Kidney tubule cell (primary cell): ENCODE results near the gene PER1.

ENCODE experiments used
- DNase-seq: peaks from one replicate; pipeline ENCODE4 v3.0.0-alpha.2; 2018; ENCODE audit warnings: low spot score

The PER1 gene

DNA sequence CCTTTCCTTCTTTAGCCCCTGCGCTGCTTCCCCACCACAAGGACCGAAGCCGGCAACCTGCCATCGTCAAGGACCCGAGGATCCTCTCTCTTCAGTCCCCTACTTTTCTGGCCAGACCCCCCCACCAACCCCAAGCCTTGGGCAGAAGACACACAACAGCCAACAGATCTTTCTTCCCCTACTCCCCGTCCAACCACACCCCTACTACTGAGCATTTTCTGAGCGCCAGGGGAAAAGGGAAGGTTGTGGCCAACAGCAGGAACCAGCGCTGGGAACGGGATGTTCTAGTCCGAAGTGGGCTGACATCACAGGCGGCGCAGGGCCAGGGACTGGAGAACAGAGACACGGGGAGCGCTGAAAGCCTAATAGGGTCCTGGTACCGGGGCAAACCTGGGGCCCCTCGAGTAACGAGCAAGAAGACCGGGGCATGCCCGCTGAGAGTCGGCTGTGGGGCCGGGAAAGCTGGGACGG, 528 bp downstream of the PER1 start:
- peak; percentile 59 for DNase-seq

DNA sequence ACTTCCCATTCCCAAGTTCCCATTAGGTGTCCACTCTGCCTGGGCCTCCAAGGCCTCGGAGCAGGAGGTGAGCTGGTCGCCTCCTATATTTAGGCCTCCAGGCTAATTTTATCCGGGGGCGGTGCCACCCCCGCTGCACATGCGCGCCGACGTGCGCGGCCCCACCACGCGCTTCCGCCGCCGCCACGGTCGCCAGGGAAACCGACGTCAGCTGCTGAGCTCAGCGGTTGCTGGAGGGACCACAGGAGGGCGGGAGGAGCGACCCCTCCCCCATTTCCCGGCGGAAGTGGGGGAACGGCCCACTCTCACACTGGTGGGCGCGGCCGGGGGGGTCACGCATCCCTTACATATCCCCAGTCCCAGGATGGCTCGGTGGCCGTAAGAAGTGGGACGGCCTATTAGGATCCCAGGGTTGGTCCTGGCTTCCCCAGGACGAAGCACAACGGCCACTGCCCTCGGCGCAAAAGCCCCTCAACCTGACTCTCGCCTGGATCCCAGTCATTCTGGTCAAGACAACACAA, 1.0 kb downstream of the PER1 start:
- peak; percentile 86 for DNase-seq

DNA sequence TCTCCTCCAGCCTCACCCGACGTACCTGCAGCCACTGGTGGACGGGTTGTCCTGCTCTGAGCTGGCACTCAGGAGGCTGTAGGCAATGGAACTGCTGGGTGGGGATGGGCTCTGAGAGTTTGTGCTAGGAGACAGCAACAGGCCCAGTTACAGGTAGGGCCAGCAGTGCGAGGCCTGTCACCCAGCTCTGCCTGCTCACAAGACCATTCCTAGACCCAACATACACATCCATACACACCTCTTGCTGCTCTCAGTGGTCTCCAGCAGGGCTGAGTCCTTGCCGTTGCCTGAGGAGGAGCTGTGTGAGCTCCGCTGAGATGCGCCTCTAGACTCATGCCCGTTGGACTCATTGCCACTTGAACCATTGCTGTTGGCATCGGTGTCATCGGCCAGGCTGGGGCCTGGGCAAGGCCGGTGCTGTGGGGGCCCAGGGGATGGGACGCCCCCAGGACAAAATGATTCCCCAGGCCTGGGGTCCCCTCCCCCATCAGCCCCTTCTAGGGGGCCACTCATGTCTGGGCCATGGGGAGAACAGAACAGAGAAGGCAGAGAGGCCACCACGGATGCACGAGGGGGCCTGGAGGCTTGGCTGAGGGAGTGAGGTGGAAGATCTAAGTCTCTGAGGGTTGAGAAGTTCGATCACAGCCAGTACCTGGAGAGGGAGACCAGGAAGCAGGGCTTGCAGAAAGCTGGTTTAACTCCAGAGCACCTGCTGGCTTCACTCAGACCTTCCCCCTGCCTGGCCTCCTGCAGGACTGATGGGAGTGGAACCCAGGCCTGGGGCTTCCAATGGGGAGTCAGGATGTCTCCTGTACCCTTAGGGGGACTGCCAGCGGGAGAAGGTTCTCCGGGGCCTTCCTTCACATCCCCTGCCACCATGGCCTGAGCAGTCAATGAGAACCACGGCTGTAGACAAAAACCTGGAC, 1.7 kb downstream of the PER1 start:
- DNase-seq = no peak

DNA sequence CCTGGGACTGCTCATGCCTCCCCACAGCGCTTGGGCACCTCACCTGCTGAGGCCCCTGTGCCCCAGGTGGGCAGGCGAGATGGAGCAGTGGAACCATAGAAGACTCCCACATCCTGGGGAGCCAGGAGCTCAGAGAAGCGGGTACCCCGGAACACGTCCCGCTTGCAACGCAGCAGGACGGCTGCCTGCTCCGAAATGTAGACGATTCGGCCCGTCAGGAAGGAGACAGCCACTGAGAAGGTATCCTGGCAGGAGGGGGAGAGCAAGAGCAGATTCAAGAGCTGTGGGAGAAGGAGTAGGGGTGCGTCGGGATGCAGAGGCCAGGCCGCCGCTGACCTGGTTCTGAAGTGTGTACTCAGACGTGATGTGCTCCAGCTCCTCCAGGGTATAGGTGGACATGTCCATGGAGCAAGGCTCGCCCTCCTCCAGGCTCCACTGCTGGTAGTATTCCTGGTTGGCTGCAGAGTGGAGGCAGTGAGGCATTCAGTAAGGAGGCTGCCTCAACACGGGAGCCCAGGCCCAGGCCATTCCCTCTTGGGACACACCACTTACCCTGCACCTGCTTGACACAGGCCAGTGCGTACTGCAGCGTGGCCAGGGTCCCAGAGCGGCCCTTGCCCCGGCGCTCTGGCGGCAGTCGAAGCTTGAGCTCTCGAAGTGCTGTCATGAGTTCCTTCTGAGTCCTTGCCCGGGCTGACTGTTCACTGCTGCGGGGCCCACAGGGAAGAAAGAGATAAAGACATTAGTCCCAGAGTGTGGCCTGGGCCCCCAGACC, 2.6 kb downstream of the PER1 start:
- DNase-seq = no peak

DNA sequence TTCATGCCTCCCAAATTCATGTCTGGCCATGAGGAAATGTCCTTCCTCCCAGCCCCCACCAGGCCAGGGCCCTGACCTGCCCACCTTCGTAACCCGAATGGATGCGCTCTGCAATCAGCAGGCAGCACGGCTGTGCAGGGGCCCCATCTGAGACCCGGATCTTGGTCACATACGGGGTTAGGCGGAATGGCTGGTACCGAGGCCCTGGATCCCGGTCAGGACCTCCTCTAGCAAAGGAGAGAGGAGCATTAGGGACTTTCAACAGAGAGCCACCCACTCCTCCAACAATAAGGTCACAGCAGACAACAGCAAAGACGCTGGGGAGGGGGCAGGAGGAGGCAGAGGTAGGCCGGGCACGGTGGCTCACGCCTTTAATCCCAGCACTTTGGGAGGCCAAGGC, 3.6 kb downstream of the PER1 start:
- DNase-seq = no peak

DNA sequence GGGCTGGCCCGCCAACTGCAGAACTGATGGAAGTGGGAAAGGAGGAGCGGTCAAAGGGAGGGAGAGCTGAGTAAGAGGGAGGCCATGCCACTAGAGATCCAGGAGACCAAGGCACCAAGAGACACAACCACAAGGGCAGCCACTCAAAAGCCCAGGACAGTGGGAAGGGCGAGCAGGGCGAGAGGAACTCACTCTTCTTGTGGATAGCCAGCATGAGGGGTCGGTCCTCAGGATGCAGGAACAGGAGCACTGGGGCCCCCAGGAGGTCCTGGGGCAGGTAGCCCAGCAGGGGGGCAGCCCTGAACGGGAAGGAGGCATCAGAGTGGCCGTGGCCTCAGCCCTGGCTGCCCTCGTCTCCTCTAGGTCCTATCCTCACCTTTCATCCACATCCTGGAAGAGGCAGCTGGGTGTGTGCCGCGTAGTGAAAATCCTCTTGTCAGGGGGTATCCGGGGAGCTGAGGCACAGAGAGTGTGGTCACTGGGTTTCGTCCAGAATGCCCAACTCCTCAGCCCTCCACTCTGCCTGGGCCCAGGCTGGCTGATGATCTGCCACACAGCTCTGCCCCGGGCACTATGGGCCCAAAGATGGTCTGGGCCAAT, 4.3 kb downstream of the PER1 start:
- no peak for DNase-seq

DNA sequence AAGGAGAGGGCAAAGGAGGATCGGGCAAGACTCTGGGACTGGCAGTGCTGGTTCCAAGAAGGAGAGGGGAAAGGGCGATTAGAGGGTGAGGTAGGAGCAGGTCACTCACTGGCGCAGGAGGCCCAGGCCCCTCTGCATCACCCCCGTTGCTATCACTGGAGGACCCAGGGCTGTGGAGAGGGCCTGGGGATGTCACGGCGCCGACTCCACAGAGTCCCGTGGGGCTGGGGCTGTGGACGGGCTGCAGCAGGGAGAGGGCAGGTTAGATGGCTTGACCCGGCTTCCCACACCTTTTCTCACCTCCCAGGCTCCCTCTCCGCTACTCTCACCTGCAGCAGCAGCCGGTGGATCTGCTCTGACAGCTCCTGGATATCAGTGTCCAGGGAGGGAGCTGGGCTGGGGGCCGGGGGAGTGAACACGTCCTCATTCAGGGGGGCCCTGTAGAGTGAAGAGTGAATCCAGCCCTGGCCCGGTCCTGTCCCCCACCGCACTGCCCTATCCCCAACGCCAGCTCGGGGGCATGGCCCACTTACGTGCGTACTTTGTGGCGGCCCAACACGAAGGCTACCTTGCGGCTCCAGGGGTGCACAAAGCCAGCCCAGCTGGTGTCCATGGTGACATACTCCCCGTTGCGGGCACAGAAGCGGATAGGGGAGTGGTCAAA, 4.9 kb downstream of the PER1 start:
- DNase-seq = no peak

DNA sequence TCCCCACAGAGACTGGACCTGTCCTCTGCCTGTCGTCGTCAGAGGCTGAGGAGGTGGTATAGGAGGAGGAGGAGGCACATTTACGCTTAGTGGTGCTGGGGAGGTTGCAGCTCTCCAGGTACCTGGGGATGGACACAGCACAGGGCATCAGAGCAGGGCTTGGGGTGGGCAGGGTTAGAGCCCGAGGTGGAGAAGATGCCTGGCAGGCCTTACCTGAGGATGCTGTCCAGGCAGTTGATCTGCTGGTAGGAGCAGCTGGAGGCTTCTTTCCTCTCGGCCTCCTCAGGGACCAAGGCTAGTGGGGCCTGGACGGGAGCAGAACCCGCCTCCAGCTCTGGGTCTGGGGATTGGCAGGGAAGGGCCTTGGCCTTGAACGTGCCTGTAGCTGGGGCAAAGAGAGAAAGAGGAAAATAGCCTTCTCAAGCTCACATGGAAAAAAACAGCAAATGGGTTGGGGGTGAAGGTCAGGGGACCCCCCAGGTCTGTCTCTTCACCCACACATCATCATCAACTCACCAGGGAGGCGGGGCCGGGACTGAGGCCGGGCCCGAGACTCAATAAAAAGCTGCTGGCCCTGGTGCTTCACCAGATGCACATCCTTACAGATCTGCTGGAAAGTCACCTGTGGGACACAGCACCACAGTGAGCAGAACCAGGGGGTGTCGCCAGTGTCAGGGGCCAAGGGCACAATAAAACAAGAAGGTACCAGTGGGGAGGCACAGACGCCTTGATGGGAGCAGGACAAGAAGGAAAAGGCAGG, 5.6 kb downstream of the PER1 start:
- no peak for DNase-seq

DNA sequence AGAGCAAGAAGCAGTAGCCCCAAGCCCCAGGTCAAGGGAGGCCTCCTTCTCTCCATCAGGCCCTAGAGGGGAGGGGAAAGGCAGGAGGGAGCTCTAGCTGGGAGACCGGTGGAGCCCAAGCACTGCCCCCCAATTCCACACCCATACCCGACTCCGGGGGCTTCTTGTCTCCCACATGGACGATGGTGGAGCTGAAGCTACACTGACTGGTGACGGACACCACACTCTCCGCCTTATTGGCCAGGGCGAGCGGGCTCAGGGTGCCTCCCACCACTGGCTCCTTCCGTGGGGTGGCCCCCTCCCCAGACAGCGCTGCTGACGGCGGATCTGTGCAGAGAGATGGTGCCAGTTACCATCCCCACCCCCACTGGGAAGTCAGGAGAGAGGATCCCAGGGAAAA, 6.4 kb downstream of the PER1 start:
- DNase-seq = no peak

DNA sequence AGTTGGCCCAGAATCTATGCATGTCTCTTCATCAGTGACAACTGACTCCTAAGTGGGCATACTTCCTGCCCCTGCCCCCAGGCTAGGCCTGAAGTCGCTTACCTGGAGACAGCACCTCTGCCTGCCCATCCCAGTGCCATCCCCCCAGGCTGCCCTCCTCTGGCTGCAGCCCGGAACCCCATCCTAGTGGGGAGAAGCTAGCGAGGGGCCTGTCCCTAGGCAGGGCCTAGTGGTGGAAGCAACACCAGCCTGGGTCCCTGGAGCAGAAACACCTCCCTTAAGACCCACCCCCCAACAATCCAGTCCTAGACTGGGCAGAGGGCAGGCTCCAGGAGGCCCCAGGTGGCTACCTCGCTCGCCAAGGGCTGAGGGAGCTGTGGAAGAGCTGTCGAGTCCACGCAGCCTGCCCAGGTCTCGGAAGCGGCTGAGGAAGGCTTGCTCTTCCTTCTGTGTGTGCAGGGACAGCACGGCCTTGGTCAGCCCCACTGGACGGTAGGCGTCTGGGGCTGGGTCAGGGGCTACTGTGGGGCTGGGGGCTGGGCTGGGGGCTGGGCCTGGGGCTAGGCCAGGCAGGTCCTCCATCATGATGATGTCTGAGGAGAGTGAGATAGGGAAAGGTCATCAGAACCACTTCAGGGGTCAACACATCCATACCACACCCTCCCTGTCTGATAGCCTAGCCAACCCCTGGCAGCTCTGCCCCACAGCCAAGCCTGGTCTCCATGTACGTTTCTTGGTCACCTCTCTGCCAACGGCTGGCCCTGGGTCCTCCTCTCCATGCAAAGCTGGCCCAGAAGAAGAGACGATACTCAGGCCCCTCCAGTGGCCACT, 7.6 kb downstream of the PER1 start:
- DNase-seq = no peak

DNA sequence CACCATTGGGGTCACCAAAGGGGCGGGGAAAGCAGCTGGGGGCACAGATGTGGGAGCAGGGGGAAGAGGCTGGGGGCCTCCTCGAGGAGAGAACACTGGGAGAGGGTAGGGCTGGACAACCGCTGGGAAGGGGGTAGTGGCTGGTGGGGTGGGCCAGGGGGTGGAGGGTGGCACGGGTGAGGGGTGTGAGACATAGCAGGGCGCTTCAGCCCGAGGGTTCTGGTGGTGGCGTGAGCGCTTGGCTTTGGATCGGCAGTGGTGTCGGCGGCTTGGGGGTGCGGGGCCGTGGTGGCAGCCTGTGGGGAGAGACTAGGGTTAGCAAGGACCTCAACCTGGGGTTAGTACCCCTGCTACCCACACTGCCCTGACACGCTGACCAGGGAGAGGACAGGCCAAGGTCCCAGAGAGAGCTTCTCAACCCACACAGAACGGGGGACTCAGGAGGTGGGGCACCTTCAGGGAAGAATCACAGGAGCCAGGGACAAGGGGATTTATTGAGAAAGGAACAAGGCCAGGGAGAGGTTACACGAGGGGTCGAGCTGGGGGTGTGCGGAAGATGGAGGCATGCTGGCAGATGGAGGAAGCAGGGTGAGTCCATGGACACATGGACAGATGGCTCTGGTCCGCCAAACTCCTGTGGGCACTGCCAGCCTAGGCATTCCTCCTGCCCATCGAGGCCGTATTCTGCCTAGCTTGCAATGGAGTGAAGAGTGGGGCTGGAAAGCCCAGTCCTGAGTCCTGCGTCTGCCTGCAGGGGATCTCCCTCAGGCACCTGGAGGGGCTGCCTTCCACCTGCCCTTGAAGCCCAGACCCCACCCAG, 8.4 kb downstream of the PER1 start:
- no peak for DNase-seq

DNA sequence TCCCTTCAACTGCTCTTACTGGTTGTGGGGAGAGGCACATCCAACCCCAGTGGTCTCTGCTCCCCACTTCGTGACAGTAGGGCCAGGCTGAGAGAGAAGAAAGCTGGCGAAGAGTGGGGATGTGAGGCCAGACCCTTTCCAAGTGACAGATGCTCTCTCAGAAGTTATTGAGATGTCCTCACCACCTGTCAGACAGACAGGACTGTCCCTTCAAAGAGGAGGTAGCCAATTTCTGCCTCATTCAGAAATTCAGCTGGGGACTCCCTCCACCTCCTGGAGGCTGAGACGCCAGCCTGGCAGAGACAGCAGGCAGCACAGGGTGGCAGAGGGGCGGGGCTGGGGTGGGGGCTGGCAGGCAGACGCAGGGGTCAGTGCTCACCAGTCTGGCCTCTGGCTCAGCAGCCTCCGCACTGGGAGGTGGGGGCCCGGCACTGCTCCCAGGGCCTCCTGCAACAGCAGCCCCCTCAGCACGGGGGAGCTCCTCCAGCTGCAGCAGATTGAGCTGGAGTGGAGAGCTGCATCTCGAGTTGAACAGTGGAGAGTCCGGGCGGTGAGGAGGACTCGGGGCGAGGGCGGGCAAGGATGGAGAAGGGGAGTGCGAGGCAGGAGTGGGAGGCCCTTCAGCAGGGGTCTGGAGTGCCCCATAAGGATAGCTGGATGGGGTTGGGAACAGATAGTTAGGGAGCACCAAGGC, 9.2 kb downstream of the PER1 start:
- no peak for DNase-seq

DNA sequence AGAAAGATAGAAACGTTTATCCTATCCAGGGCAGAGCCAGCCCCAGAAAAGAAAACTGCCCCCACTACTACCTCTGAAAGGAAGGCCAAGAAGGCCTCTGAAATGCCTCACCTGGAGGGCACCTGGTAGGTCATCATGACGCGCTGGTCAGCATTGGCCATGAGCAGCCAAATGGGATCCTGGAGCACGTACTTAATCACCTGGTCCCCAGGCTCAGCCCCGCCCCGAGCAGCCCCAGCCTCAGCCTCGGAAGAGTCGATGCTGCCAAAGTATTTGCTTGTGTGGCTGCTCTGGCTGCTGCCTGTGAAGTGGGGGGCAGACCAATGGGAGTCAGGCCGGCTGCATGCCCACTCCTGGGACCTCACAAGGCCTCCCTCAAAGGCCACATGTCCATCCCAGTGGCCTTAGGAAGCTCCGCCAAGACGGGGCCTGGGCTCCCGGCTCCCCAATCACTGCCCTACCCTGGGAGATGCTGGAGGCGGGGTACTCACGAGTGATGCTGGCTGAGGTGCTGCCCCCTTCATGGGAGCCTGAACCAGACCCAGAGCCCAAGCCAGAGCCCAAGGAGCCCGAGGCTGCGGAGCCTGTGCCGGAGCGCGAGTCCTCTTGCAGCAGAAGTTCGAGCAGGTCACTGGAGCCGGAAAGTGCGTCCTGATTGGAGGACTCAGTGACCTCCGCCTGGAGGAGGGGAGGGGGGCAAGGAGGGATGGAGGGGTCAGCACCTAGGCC, 9.9 kb downstream of the PER1 start:
- DNase-seq = no peak

DNA sequence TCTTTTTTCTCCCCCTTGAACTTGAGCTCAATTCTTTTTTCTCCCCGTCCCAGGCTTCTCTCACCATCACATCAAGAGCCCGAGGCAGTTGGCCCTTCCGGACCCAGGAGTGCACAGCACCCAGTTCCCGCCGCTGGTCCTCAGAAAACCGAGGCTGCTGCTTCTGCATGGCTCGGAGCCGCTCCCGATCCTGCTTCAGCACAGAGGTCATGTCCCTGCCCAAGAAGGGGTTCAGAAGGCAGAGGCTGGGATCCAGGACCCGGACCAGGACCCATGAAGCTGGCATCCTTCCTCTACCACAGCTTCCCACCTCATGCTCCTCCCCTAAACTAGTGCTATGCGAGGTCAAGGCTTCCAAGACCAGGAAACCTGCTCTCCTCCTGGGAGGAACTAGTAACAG, 10.5 kb downstream of the PER1 start:
- DNase-seq = no peak

DNA sequence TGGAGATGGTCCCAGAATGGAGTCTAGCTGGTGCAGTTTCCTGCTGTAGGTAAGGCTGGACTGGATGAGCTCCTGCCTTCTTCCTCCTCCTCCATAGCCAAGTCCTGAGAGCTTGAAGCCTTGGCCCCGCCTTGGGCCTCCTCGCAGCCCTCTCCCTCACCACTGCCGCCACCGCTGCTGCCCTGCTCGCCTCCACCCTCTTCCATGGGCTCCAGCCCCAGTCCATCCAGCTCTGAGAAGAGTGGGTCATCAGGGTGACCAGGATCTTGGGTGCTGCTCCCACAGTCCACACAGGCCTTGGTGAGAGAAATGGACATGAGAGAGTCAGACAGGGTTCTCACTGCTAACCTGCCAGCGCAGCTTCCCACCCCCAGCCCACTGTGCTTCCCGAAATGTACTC, 11.2 kb downstream of the PER1 start:
- no peak for DNase-seq

DNA sequence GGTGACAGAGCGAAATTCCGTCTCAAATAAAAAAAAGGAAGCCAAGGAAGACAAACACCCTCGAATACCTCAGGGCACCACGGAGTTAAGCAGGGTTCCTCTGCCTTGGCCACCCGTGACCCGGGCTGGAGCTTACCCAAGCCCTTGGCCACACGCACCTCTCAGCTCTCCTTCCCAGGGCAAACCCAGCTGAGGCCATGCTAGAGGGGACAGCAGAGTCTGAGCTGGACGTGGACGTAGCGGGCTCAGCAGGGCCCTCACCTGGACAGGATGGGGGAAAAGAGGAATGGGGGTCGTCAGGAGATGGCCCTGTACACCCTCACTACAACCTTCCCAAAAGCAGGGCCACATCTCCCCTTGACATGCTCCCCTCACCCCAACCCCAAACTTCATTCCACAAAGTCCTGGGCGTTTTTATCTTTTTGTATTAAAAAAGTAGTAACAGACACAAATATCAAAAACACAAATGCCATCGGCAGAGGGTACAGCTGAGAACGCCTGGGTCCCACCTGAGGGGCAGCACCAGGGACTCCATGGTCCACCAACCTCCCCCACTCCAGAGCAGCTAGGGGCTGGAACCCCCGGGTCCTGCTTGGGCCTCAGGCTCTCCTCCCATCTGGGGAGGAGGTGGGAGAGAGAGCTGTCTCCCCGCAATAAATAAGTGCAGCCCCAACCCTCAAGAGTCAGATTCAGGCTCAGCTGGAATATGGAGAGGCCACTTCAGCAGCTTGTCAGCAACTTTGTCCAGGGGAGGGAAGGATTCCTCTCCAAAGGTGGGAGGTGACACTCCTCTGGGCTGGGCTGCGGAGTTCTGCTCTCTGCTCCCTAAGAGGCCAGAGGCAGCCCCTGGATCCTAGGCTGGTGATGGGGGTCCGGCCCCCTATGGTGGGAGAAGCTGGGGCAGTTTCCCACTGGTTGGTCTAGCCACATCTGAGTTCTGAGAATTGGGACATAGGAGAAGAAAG, 11.9 kb downstream of the PER1 start:
- DNase-seq = no peak
